ENCODE results near the gene USP28.

Gene USP28

DNA sequence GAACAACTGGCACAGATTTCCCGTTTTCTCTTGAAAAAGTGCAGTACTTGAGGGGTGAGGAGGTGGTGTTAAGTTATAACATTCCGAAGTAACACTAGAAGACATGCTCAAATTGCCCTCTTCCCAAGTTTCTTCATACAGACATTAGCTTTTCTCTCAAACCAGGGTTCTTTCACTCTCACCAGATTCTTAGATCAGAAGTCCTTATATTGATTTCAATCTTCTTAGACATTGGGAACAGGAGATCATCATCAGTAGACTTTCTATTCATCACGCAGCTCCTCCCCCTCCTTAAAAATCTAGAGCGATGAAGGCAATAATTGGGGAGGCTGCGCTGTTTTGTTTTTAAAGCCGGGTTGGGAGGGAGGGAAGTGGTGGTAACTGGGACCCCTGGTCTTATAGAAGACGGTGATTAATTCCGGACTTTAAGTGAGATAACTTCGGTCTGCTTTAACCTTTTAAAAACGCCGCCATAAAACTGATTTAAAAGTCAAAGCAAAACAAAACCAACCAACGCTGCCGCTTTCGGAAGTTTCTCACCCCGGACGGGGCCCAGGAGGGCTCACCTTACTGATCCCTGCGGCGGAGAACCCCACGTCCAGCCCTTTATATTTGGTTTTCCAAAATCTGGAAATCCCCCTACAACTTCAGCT lies 665 bp downstream of the USP28 start:
- peaks cover 21% of the 10 kb centered on the region for H4K20me1 ChIP-seq (ENCODE audit: insufficient read depth, low read length, poor library complexity, severe bottlenecking)
- TF ChIP-seq, protein P1, sequence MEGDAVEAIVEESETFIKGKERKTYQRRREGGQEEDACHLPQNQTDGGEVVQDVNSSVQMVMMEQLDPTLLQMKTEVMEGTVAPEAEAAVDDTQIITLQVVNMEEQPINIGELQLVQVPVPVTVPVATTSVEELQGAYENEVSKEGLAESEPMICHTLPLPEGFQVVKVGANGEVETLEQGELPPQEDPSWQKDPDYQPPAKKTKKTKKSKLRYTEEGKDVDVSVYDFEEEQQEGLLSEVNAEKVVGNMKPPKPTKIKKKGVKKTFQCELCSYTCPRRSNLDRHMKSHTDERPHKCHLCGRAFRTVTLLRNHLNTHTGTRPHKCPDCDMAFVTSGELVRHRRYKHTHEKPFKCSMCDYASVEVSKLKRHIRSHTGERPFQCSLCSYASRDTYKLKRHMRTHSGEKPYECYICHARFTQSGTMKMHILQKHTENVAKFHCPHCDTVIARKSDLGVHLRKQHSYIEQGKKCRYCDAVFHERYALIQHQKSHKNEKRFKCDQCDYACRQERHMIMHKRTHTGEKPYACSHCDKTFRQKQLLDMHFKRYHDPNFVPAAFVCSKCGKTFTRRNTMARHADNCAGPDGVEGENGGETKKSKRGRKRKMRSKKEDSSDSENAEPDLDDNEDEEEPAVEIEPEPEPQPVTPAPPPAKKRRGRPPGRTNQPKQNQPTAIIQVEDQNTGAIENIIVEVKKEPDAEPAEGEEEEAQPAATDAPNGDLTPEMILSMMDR (conservative IDR thresholded peaks at IDR 0.05; ENCODE audit: low read length): no peak
- no peak for TF ChIP-seq EZH2phosphoT487 (IDR thresholded peaks at IDR 0.05; ENCODE audit: borderline replicate concordance)
- H3K36me3 ChIP-seq (ENCODE audit: insufficient read depth, low read length): no peaks in the 10 kb centered on the region
- peak overlapping the region; percentile 87 for H2AFZ ChIP-seq (ENCODE audit: low read length)
- H3K4me3 ChIP-seq (ENCODE audit: low read length, poor library complexity, severe bottlenecking): peak overlapping the region; percentile 94
- peak overlapping the region; percentile 73 for H3K9ac ChIP-seq (ENCODE audit: low read depth, low read length, poor library complexity, severe bottlenecking)
- peaks cover 68% of the 10 kb centered on the region for H3K79me2 ChIP-seq (ENCODE audit: insufficient read depth, low read length)
- no peaks in the 10 kb centered on the region for H3F3A ChIP-seq (ENCODE audit: low read depth)
- H3K4me2 ChIP-seq (ENCODE audit: low read depth, low read length, poor library complexity, severe bottlenecking): peak overlapping the region; percentile 90
- no peaks in the 10 kb centered on the region for H3K9me2 ChIP-seq (replicated peaks; ENCODE audit: low read depth, low read length)
- no peaks in the 10 kb centered on the region for H3K9me3 ChIP-seq (ENCODE audit: insufficient read depth, low read depth, low read length)
- peaks cover 57% of the 10 kb centered on the region for H3K4me1 ChIP-seq (ENCODE audit: insufficient read depth, low read length, poor library complexity, severe bottlenecking)
- no peaks in the 10 kb centered on the region for H3K27me3 ChIP-seq (ENCODE audit: insufficient read depth, low read length, poor library complexity, severe bottlenecking)

DNA sequence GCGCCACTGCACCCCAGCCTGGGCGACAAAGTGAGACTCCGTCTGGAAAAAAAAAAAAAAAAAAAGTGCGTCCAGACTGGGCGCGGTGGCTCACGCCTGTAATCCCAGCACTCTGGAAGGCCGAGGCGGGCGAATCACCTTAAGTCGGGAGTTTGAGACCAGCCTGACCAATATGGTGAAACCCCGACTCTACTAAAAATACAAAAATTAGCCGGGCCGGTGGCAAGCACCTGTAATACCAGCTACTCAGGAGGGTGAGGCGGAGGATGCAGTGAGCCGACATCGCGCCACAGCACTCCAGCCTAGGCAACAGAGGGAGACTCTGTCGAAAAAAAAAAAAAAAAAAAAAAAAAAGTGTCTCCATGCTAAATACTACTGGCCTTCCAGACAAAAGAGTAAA lies 1.3 kb downstream of the USP28 start:
- H3K9me3 ChIP-seq (ENCODE audit: insufficient read depth, low read depth, low read length): no peaks in the 10 kb centered on the region
- H3K4me1 ChIP-seq (ENCODE audit: insufficient read depth, low read length, poor library complexity, severe bottlenecking): peaks cover 57% of the 10 kb centered on the region
- H3K4me3 ChIP-seq (ENCODE audit: low read length, poor library complexity, severe bottlenecking): peak overlapping the region; percentile 94
- peak overlapping the region; percentile 90 for H3K4me2 ChIP-seq (ENCODE audit: low read depth, low read length, poor library complexity, severe bottlenecking)
- no peaks in the 10 kb centered on the region for H3K9me2 ChIP-seq (replicated peaks; ENCODE audit: low read depth, low read length)
- peaks cover 68% of the 10 kb centered on the region for H3K79me2 ChIP-seq (ENCODE audit: insufficient read depth, low read length)
- peak overlapping the region; percentile 73 for H3K9ac ChIP-seq (ENCODE audit: low read depth, low read length, poor library complexity, severe bottlenecking)
- no peaks in the 10 kb centered on the region for H3F3A ChIP-seq (ENCODE audit: low read depth)
- no peaks in the 10 kb centered on the region for H3K27me3 ChIP-seq (ENCODE audit: insufficient read depth, low read length, poor library complexity, severe bottlenecking)
- no peaks in the 10 kb centered on the region for H3K36me3 ChIP-seq (ENCODE audit: insufficient read depth, low read length)
- H2AFZ ChIP-seq (ENCODE audit: low read length): no peak overlapping the region
- peaks cover 21% of the 10 kb centered on the region for H4K20me1 ChIP-seq (ENCODE audit: insufficient read depth, low read length, poor library complexity, severe bottlenecking)
- TF ChIP-seq, protein P1 (conservative IDR thresholded peaks at IDR 0.05; ENCODE audit: low read length): no peak
- TF ChIP-seq EZH2phosphoT487 (IDR thresholded peaks at IDR 0.05; ENCODE audit: borderline replicate concordance): no peak

DNA sequence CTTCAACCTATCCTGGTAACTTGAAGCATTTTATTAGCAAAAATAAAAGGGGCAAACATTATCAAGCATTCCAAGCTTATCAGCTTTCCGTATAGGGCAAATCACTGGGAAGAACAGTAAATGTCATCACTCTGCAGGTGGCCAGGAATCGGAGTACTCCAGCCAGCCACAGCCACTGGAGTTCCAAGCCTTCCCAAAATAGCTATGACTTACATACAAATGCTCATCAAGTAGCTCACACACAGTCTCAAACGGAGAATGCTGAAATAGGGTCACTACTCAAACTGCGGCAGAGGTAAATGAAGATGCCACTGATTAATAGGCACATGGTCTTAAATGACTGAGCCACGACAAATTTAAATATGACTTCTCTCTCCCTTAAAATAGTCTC lies 2.1 kb downstream of the USP28 start:
- H3K27me3 ChIP-seq (ENCODE audit: insufficient read depth, low read length, poor library complexity, severe bottlenecking): no peaks in the 10 kb centered on the region
- peaks cover 62% of the 10 kb centered on the region for H3K4me1 ChIP-seq (ENCODE audit: insufficient read depth, low read length, poor library complexity, severe bottlenecking)
- peak overlapping the region; percentile 94 for H3K4me3 ChIP-seq (ENCODE audit: low read length, poor library complexity, severe bottlenecking)
- H3F3A ChIP-seq (ENCODE audit: low read depth): no peaks in the 10 kb centered on the region
- H3K9me3 ChIP-seq (ENCODE audit: insufficient read depth, low read depth, low read length): no peaks in the 10 kb centered on the region
- H3K4me2 ChIP-seq (ENCODE audit: low read depth, low read length, poor library complexity, severe bottlenecking): peak overlapping the region; percentile 90
- H3K9me2 ChIP-seq (replicated peaks; ENCODE audit: low read depth, low read length): no peaks in the 10 kb centered on the region
- peaks cover 21% of the 10 kb centered on the region for H4K20me1 ChIP-seq (ENCODE audit: insufficient read depth, low read length, poor library complexity, severe bottlenecking)
- H3K9ac ChIP-seq (ENCODE audit: low read depth, low read length, poor library complexity, severe bottlenecking): peak overlapping the region; percentile 35
- H3K79me2 ChIP-seq (ENCODE audit: insufficient read depth, low read length): peaks cover 68% of the 10 kb centered on the region
- H2AFZ ChIP-seq (ENCODE audit: low read length): no peak overlapping the region
- TF ChIP-seq, protein P1 (conservative IDR thresholded peaks at IDR 0.05; ENCODE audit: low read length): no peak
- TF ChIP-seq EZH2phosphoT487 (IDR thresholded peaks at IDR 0.05; ENCODE audit: borderline replicate concordance): no peak
- no peaks in the 10 kb centered on the region for H3K36me3 ChIP-seq (ENCODE audit: insufficient read depth, low read length)

Data from Loucy (cell line).